HG03196 (cell line): ENCODE data around the gene CLEC4F.
"Not testable (repeated sequence)": the region's sequence is repeated elsewhere in the genome, so short reads cannot be mapped to it uniquely, and the experiment has no call there.

Source experiments
- ATAC-seq: cut with Tn5 transposase; IDR thresholded peaks from one replicate; pipeline ENCODE4 v1.9.1; 2021; ENCODE audit not compliant: unreplicated experiment

Gene CLEC4F

DNA sequence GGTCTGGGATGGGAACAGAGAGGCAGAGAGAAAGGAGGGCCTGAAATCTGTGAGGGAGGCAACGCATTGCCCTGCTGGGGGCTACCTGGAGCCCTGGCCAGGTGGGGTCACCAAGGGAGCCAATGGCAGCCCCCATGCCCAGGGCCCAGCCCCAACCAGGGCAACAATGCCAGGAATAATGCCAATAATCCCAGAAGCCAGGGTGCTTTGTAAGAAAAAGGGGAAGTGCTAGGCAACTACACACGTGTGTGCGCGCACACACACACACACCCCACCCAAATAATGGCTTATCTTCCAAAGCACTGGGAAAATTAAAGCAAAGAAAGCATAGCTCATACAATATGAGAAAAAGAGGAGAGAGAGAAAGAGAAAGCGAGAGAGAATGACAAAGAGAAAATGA, 7.0 kb upstream of the CLEC4F start:
- ATAC-seq, result no peak

DNA sequence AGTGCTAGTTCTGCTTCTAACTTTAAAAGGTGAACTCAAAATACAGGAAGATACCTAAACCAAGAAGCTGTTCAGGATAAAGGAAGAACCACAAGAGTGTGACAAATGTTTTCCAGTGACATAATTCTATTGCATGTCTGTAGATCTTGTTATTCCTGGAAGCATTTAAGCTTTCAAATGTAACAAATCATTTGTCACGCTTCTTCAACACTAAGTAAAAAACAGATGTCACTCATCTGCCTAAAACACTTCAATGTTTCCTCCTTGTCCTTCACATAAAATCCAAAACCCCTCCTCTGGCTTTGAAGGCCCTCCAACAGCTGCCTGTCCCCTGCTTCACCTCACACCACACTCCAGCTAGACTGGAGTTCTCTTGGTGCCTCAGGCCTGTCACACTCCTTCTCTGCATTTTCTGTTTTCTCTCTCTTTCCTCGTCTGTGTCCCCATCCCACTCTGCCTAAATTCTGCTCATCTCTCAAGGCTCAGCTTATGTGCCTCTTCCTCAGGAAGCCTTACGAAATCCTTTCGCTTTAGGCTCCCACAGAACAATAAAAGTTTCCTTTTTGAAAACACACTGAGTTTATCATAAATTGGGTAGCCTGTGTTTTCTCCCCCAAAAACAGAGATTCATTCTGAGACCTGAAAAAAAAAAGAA, 6.4 kb upstream of the CLEC4F start:
- ATAC-seq, result no peak

DNA sequence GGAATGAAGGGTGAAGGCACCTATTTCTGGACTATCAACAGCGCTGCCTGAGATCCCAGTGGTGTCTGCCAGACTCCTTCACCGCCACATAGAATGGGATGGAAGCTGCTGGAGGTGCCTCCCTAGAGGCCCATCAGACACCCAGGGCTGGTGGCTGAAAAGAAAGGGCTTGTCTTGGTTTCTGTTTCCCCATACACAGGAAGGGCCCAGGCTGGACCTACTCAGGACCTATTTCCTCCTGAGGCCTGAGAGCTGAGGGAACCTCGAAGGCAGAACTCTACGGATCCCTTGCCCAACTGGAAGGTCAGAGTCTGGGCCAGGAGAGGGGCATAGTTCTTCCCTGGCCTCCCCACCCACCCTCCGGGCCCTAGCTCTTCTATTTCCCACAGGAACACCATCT, 2.9 kb upstream of the CLEC4F start:
- no peak for ATAC-seq

DNA sequence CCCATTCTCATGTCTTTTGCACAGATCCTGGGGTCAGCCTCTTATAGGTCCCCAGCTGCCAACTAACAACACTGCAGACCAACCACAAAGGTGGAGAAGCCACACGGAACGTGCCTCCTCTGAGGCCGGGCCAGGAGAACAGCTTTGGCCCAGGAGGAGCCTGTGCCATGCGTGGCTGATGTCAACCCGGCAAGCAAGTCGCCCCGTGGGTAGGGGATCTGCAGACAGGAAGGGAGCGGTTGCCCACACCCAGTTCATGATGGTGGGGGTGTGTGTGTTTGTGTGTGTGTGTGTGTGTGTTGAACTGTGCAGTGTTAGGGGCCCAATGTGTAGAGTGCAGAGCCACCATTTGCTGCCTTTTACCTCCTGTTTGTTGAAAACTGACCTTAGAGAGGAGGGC, 2.4 kb upstream of the CLEC4F start:
- no peak for ATAC-seq

DNA sequence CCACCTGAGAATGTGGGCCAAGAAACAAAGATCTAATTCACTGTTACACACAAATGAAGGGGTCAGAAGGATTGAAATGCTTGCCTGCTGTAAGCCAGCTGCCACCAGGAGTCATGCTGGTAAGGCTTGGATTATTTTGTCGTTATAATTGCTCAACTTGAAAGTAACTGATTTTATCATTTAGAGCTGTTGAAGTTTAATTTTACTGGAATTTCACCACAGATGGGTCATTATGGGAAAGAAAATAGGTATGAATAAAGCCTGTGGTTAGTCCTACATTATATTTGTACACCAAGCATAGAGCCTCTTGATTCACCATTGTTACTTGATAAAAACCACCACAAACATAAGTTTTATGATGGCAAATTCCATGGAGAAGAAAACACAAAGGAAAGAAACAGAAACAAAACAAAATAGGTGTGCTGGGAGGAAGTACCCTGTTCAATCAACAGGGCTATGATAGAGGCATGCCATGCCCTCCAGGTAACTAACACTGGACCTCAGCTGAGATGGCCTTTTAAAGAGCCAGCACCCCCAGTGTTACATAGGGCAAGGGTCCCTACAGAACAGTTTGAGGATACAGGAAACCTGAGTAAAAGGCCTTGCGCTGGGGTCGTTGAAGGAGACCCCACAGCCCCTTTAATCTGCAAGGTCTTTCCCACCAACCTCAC, 3.0 kb downstream of the CLEC4F start:
- ATAC-seq, result no peak

DNA sequence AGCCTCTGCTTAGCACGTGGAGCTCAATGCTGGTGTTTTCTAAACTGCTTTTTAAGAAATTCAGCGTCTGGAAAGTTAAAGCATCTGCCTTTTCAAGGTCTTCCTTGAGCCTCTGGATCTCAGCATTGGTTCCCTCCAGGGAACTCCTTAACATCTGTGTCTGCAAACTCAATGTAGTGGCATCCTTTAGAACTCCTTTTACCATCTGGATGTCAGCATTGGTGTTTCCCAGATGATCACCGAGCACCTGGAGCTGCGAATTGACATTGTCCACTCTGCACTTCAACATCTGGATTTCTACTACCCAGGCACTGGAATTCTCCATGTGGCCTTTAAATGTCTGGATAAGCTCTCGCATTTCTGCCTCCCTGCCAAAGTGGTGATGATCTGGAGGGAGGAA, 3.7 kb downstream of the CLEC4F start:
- ATAC-seq, result no peak

DNA sequence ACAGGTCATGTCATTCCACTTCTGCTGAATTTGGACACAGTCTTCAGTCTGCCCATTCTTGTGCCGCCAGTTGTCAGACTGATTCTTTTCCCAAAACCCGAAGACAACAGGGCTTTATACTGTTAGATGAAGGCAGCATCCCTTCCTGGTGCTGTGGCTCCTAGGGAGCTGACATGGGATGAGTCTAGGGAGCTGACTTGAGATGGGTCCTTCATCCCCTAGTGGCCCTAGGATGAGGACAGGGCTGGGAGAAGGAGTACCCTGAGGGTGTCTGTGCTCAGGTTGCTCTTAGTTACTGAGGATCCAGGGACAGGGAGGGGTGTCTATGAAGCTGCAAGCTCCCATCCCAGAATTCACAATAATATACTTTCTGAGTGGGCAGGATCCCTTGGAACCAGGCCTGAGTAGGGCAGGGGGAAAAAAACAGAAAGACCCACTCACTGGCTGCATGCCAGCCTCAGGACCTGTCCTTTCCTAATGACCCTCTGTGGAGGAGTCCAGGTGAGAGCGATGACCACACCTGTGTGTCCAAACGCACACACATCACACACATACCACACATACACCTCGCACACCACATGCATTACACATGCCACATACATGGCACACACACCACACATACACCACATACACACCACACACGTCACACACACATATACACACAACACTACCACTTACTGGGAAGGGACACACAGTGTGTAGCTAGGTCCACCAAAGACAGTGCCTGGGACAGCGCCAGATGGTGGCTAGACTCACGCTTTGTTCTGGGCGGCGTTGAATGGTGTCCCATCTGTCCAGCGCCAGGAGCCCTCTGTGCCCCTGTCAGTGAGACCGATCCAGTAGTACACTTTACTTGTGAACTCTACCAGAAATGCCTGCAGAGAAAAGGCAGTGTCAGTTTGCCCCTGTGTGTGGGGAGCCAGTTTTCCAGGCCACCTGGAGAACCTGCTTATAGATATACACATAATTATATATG, 11.1 kb downstream of the CLEC4F start:
- ATAC-seq, result no peak

DNA sequence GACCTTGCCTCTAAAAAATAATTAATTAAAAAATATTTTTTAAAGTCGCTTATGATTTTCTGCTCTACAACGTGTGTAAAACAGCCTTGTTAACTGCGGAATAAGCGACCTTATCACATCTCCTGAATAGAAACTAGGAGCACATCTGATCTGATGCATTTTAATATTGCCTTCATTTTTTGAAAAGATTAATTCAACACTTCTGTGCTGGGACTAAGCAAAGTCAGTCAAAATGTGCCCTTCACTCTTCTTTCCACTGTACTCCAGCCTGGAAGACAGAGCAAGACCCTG, 12.6 kb downstream of the CLEC4F start:
- no peak for ATAC-seq

DNA sequence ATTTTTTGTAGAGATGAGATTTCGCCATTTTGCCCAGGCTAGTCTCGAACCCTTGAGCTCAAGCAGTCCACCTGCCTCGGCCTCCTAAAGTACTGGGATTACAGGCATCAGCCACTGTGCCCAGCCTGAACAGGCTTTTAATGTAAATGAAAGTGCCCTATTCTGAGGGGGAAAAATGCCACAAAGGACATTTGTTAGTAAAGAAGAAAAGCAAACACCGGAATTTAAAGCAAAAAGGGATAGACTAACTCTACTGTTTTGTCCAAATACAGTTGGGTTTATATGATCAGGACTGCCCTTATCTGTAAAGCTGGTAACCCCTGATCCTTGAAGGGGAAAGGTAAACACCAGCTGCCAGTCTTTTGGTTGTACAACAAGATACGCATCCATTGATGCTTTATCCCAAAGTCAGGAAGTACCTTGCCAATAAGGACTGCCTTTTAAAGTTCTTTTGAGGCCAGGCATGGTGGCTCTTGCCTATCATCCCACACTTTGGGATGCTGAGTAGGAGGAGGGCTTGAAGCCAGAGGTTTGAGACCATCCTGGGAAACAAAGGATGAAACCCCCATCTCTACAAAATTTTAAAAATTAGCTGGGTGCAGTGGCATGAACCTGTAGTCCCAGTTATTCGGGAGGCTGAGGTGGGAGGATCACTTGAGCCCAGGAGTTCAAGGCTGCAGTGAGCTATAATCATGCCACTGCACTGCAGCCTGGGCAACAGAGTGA, 13.1 kb downstream of the CLEC4F start:
- no peak for ATAC-seq

DNA sequence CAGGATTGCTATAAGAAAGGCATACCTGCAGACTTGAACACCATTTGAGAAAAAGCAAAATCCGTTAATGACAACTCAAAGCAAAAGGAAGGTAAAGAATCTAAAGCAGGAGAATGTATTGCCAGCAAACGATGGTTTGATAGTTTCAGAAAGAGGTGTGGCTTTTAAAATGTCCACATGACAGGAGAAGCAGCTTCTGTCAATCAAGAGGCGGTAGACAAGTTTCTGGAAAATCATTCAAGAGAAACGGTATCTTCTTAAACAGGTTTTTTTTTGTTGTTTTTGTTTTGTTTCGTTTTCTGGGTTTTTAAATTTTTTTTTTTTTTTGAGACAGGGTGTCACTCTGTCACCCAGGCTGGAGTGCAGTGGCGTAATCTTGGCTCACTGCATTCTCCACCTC, 13.8 kb downstream of the CLEC4F start:
- ATAC-seq, result no peak

DNA sequence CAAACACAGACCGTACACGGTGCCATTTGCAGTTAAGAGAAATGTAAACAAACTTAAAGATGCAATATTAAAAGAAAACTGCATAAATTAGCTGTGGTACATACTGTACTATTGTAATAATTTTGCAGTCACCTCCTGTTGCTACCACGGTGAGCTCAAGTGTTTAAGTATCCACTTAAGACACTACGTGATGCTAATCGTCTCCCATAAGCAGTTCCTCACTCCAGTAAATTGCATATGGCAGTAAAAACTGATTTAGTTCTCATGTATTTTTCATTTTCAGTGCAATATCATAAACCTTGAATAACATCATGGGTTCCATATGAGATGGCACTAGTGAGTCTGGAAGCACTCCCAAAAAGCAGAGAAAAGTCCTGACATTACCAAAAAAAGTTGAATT, 14.4 kb downstream of the CLEC4F start:
- no peak for ATAC-seq

DNA sequence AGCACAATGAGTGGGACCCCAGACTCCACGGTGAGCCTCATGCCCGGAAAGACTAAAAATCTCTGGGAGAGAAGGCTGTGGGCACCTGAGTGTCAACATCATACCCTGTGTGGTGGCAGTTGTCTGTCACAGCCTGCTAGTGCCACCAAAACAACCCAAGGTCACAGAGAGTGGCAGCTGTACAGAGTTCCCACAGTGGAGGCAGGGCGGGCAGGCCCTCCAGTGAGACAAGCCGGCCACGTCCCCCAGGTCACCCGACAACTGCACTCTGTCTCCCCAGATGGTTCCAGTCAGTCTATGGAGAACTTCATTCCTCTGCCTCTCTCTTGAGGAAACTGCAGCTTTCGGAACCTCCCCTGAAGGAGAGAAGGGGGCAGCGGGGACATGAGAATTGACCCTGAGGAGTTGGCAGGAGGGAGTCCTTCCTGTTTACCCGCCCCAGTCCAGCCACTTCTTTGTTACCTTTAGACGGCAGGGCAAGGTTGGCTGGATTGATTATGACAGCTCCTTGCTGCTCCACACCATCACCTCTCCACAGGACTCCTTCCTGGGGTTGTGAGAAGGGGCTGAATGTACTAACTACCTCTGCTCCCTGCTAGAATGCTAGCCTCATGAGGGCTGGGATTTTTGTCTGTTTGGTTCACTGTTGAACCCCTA, 18.7 kb downstream of the CLEC4F start:
- ATAC-seq, result no peak

DNA sequence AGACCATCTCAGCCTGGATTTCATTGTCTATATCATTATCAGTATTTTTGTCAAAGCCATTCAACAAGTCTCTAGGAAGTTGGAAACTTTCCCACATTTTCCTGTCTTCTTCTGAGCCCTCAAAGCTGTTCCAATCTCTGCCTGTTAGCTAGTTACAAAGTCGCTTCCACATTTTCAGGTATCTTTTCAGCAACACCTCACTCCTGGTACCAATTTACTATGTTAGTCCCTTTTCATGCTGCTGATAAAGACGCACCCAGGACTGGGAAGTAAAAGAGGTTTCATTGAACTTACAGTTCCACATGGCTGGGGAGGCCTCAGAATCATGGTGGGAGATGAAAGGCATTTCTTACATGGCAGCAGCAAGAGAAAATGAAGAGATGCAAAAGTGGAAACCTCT, 20.7 kb downstream of the CLEC4F start:
- no peak for ATAC-seq

DNA sequence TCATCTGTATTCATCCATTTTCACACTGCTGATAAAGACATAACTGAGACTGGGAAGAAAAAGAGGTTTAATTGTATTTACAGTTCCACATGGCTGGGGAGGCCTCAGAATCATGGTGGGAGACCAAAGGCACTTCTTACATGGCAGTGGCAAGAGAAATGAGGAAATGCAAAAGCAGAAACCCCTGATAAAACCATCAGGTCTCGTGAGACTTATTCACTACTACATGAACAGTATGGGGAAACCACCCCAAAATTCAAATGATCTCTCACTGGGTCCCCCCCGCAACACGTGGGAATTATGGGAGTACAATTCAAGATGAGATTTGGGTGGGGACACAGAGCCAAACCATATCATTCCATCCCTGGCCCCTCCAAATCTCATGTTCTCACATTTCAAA, 22.4 kb downstream of the CLEC4F start:
- ATAC-seq, result not testable (repeated sequence)

DNA sequence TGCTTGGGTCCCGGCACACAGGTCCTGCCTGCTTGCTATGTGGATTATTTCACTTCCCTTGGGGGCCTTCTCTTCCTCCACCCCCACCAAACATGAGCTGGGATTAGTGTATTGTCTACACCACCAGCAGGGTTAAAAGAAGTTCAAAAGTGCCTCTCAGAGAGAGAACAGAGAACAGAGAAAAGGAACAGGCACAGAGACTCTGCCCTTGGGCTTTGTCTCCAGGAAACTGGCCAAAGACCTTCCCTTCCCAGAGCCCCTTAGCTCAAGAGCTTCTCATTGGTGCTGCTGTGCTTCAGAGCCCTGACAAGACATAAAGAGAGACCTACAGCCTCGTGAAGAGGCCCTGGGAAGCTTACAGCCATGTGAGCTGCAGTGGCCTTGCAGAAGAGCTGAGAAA, 22.9 kb downstream of the CLEC4F start:
- ATAC-seq, result no peak

DNA sequence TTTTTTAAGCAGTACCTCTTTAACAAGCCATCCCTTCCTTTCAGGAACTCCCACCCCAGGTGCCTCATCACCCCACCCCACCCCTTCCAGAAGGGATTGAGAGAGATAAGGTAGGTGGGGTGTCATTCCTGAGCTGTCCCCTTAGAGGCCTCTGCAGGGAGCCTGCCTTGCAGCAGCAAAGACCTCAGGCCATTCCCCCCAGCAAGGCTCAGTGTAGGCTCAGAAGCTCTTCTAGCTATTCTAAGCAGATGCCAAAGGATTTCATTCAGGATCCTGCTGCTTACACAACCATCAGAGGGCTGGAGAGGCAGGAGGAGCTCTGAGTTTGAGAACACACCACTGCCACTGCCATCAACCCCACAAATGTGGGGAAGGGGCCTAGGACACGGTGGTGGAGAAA, 24.1 kb downstream of the CLEC4F start:
- ATAC-seq, result no peak

DNA sequence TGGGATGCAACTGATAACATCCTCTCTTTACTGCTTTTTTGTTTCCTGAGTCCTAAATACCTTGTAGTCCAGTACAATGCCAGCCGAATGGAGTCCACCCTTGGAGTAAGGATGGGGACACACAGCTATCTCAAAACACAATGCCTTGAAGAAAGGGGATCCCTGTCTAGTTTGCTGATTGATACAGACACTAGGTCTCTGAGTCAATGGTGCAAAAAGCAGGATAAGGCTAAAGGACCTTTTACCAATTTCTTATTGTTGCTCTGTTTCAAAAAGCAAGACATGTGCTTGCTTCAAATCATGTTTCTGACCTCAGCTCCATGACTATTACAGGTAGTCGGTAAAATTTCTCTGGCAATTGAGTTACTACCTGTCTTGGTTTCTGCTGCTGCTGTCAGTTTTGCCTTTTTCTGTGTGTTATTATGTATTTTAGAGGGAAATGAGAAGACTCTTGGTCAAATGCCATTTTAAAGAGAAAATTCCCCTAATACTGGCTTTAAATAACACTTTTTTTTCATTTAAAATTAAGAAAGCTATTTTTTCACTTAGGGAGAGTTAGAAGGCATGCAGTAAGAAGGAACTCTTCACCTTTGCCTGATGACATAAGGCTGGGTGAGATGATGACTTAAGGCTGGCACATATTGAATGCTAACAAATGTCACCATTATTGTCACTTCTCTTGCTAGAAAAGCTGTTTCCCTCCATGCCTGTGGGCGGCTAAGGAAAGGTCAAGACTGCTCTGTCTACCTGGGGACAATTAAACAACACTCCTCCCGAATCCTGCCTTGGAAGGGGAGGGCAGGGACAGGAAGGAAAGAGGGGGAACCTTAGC, 25.0 kb downstream of the CLEC4F start:
- no peak for ATAC-seq

DNA sequence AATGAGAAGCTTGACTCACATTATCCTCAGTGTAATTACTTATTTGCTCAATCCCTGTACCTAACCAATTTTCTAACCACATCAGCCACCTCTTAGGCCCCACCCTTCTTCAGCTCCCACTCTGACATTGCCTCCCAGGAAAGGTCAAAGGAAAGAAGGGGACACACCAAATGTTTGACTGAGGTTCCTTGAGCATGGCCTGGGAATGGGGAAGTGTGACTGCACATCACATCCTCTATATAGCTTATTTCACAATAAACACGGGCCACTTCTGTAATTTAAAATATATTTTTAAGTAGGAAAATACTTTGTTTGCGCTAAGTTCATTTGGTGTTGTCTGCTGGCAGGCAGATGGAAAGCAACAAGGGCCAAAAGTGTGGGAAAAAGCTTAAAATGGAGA, 26.9 kb downstream of the CLEC4F start:
- no peak for ATAC-seq

DNA sequence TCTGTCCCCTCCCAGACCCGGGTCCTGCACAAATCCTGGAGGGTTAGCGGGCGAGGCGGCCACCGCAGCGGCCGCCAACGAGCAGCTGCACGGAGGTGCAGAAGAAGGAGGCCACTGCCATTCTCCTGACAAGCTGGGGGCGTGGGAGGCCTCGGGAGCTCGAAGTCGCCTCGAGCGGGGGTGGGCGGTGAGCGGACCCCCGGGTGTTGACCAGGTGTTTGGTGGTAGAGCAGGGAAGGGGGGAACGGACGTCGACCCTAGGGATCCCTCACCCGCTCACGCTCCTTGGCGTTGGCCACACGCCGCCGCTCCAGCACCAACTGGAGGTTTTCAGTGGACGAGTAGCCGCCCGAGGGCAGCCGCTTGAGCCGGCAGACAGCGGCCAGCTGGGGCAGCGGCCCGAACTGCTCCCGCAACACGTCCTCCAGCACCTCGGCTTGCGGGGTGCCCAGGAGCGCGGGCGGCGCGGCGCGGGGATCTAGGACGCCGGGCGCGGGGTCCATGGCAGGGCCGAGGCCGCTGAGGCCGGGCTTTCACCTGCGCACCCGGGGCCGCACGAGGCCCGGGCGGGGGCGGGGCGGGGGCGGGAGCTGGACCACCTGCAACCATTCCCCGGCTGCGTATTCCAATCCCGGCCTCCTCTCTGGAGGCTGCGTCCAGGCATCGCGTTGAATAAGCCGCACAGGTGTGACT, 30.1 kb downstream of the CLEC4F start, which contains the start of gene FIGLA:
Gene FIGLA (minus strand): TSS at position 508 of the 693 bp plus-strand sequence. CDS start 5 bp downstream, at position 503.
- ATAC-seq, result no peak
